ENCODE results near the gene RBL2. TPM values are rescaled to one million over a fixed set of nuclear protein-coding genes. Genes with fewer than 3 reads are reported as not detected.
A peak's percentile ranks its signal among the peaks of the same experiment; 100 is the strongest.

Gene RBL2
- total RNA-seq, 1 donor = 46.2 TPM

GRCh38 chr16:53503270-53503923, 69.1 kb downstream of the RBL2 start:
- TF ChIP-seq CTCF (IDR thresholded peaks at IDR 0.05; ENCODE audit: insufficient read depth, low read length) = no peak
- peak overlapping the region; percentile 72 for H3K4me3 ChIP-seq (ENCODE audit: low read depth, low read length)
- DNase-seq (ENCODE audit: low read depth) = peak; percentile 100

GRCh38 chr16:53503991-53504663, 69.9 kb downstream of the RBL2 start:
- DNase-seq (ENCODE audit: low read depth) = peak; percentile 72
- H3K4me3 ChIP-seq (ENCODE audit: low read depth, low read length) = peak overlapping the region; percentile 72
- TF ChIP-seq CTCF (IDR thresholded peaks at IDR 0.05; ENCODE audit: insufficient read depth, low read length) = no peak

- H3K4me3 ChIP-seq (ENCODE audit: low read depth, low read length) = no peak overlapping the region
- DNase-seq (ENCODE audit: low read depth) = peak; percentile 34
- no peak for TF ChIP-seq CTCF (IDR thresholded peaks at IDR 0.05; ENCODE audit: insufficient read depth, low read length)
Measured at GRCh38 chr16:53504665-53505064, 70.4 kb downstream of the RBL2 start.

- TF ChIP-seq CTCF (IDR thresholded peaks at IDR 0.05; ENCODE audit: insufficient read depth, low read length) = no peak
- DNase-seq (ENCODE audit: low read depth) = no peak
- no peak overlapping the region for H3K4me3 ChIP-seq (ENCODE audit: low read depth, low read length)
Measured at GRCh38 chr16:53506254-53506653, 72.0 kb downstream of the RBL2 start.

- no peak for DNase-seq (ENCODE audit: low read depth)
- no peak for TF ChIP-seq CTCF (IDR thresholded peaks at IDR 0.05; ENCODE audit: insufficient read depth, low read length)
- no peak overlapping the region for H3K4me3 ChIP-seq (ENCODE audit: low read depth, low read length)
Measured at GRCh38 chr16:53507464-53508179, 73.4 kb downstream of the RBL2 start.

GRCh38 chr16:53509906-53510703, 75.8 kb downstream of the RBL2 start:
- TF ChIP-seq CTCF (IDR thresholded peaks at IDR 0.05; ENCODE audit: insufficient read depth, low read length) = peak; percentile 96
- H3K4me3 ChIP-seq (ENCODE audit: low read depth, low read length) = no peak overlapping the region
- peak; percentile 83 for DNase-seq (ENCODE audit: low read depth)

Data from fibroblast of the aortic adventitia (primary cell).